ENCODE results near the gene KRTAP13-4. TPM values are rescaled to one million over a fixed set of nuclear protein-coding genes. Genes with fewer than 3 reads are reported as not detected.

Gene KRTAP13-4
- total RNA-seq, 1 experiment from 2014 or later = not detected

GRCh38 chr21:30479259-30479658 is 49.2 kb downstream of the KRTAP13-4 start:
- intact Hi-C loops (cut with micrococcal nuclease; ENCODE audit: unreplicated experiment) = no loop called here
- peaks cover 9% of the 10 kb centered on the region for H3K27me3 Mint-ChIP-seq (ENCODE audit: insufficient read depth, unreplicated experiment)
- no peak overlapping the region for H3K4me3 Mint-ChIP-seq (ENCODE audit: unreplicated experiment)
- H3K27ac Mint-ChIP-seq (ENCODE audit: unreplicated experiment) = no peak overlapping the region
- no peak for TF ChIP-seq CTCF (IDR thresholded peaks at IDR 0.05; ENCODE audit: insufficient read depth in 1 of 2, low read depth in 1 of 2, low read length in 1 of 2, severe bottlenecking in 1 of 2, unreplicated experiment in 1 of 2)
- BruUV-seq (replicated peaks) = no TSS peak
- H3K27me3 ChIP-seq (replicated peaks; ENCODE audit: control insufficient read depth, insufficient read depth, low read length) = no peaks in the 10 kb centered on the region
- no peaks in the 10 kb centered on the region for H3K36me3 Mint-ChIP-seq (ENCODE audit: insufficient read depth, unreplicated experiment)
- no peaks in the 10 kb centered on the region for H3K4me1 Mint-ChIP-seq (ENCODE audit: low read depth, unreplicated experiment)
- no peaks in the 10 kb centered on the region for H3K4me1 ChIP-seq
- H3K9me3 Mint-ChIP-seq (ENCODE audit: unreplicated experiment) = no peaks in the 10 kb centered on the region
- POLR2A ChIA-PET = no interaction called here
- CTCF ChIA-PET = no interaction called here
- no peaks in the 10 kb centered on the region for H3K9me3 ChIP-seq
- DNase-seq = no peak
- no peaks in the 10 kb centered on the region for H3K36me3 ChIP-seq (ENCODE audit: control insufficient read depth, insufficient read depth, low read length)
- no peak overlapping the region for H3K4me3 ChIP-seq (ENCODE audit: low read depth, low read length)

- CTCF ChIA-PET = no interaction called here
- Mint-ChIP-seq H3K36me3 (ENCODE audit: insufficient read depth, unreplicated experiment) (no peaks in the 10 kb centered on the region), H3K4me3 (ENCODE audit: unreplicated experiment) (no peak within 1 kb of the TSS)
Measured at GRCh38 chr21:30480145-30480544, 50.1 kb downstream of the KRTAP13-4 start, which contains the start of gene KRTAP19-1. Gene KRTAP19-1 (minus strand): TSS chr21:30480367. CDS start chr21:30480317, 50 bp downstream.

More at GRCh38 chr21:30480145-30480544, 50.1 kb downstream of the KRTAP13-4 start, which contains the start of gene KRTAP19-1:
- POLR2A ChIA-PET = no interaction called here
- DNase-seq = no peak
- Histone ChIP-seq H3K9me3 (no peaks in the 10 kb centered on the region), H3K27me3 (replicated peaks; ENCODE audit: control insufficient read depth, insufficient read depth, low read length) (no peaks in the 10 kb centered on the region), H3K4me3 (ENCODE audit: low read depth, low read length) (no peak within 1 kb of the TSS), H3K4me1 (no peaks in the 10 kb centered on the region), H3K36me3 (ENCODE audit: control insufficient read depth, insufficient read depth, low read length) (no peaks in the 10 kb centered on the region)
- Mint-ChIP-seq H3K27ac (ENCODE audit: unreplicated experiment) (no peak within 1 kb of the TSS), H3K27me3 (ENCODE audit: insufficient read depth, unreplicated experiment) (peaks cover 9% of the 10 kb centered on the region), H3K4me1 (ENCODE audit: low read depth, unreplicated experiment) (no peaks in the 10 kb centered on the region), H3K9me3 (ENCODE audit: unreplicated experiment) (no peaks in the 10 kb centered on the region)
- no TSS peak for BruUV-seq (replicated peaks)
- intact Hi-C loops (cut with micrococcal nuclease; ENCODE audit: unreplicated experiment) = no loop called here
- TF ChIP-seq CTCF (IDR thresholded peaks at IDR 0.05; ENCODE audit: insufficient read depth in 1 of 2, low read depth in 1 of 2, low read length in 1 of 2, severe bottlenecking in 1 of 2, unreplicated experiment in 1 of 2) = no peak

Other genes with a start within 250 kb of the KRTAP13-4 start
- gene CLDN8, start 214.1 kb upstream of the KRTAP13-4 start, total RNA-seq (2022) = not detected in 2 replicates
- gene KRTAP24-1, start 147.3 kb upstream of the KRTAP13-4 start, total RNA-seq (2022) = not detected in 2 replicates
- gene KRTAP25-1, start 140.7 kb upstream of the KRTAP13-4 start, total RNA-seq (2022) = not detected in 2 replicates
- not detected in 2 replicates for gene KRTAP26-1, start 109.9 kb upstream of the KRTAP13-4 start, total RNA-seq (2022)
- not detected in 2 replicates for gene KRTAP27-1, start 92.5 kb upstream of the KRTAP13-4 start, total RNA-seq (2022)
- not detected in 2 replicates for gene KRTAP23-1, start 81.6 kb upstream of the KRTAP13-4 start, total RNA-seq (2022)
- gene KRTAP13-2, start 57.9 kb upstream of the KRTAP13-4 start, total RNA-seq (2022) = not detected in 2 replicates
- gene KRTAP13-1, start 34.2 kb upstream of the KRTAP13-4 start, total RNA-seq (2022) = not detected in 2 replicates
- not detected in 2 replicates for gene KRTAP13-3, start 4.3 kb upstream of the KRTAP13-4 start, total RNA-seq (2022)
- gene KRTAP15-1, start 10.1 kb downstream of the KRTAP13-4 start, total RNA-seq (2022) = not detected in 2 replicates
- gene KRTAP19-1, start 50.1 kb downstream of the KRTAP13-4 start, total RNA-seq (2022) = not detected in 2 replicates
- not detected in 2 replicates for gene KRTAP19-2, start 57.2 kb downstream of the KRTAP13-4 start, total RNA-seq (2022)
- gene KRTAP19-3, start 61.8 kb downstream of the KRTAP13-4 start, total RNA-seq (2022) = not detected in 2 replicates
- not detected in 2 replicates for gene KRTAP19-4, start 66.9 kb downstream of the KRTAP13-4 start, total RNA-seq (2022)
- gene KRTAP19-5, start 71.9 kb downstream of the KRTAP13-4 start, total RNA-seq (2022) = not detected in 2 replicates
- not detected in 2 replicates for gene KRTAP19-6, start 111.6 kb downstream of the KRTAP13-4 start, total RNA-seq (2022)
- gene KRTAP19-7, start 131.1 kb downstream of the KRTAP13-4 start, total RNA-seq (2022) = not detected in 2 replicates
- gene KRTAP22-2, start 160.2 kb downstream of the KRTAP13-4 start, total RNA-seq (2022) = not detected in 2 replicates
- gene KRTAP6-3, start 162.2 kb downstream of the KRTAP13-4 start, total RNA-seq (2022) = not detected in 2 replicates
- gene KRTAP6-2, start 168.7 kb downstream of the KRTAP13-4 start, total RNA-seq (2022) = not detected in 2 replicates
- not detected in 2 replicates for gene KRTAP22-1, start 170.9 kb downstream of the KRTAP13-4 start, total RNA-seq (2022)
- not detected in 2 replicates for gene KRTAP6-1, start 183.7 kb downstream of the KRTAP13-4 start, total RNA-seq (2022)
- not detected in 2 replicates for gene KRTAP20-1, start 186.2 kb downstream of the KRTAP13-4 start, total RNA-seq (2022)
- not detected in 2 replicates for gene KRTAP20-4, start 190.4 kb downstream of the KRTAP13-4 start, total RNA-seq (2022)
- not detected in 2 replicates for gene KRTAP20-2, start 205.0 kb downstream of the KRTAP13-4 start, total RNA-seq (2022)
- gene KRTAP20-3, start 212.6 kb downstream of the KRTAP13-4 start, total RNA-seq (2022) = not detected in 2 replicates

All from Caco-2 (cell line).